Ovary (tissue), 9 donors: Measurements from ENCODE around the gene CAMSAP3. TPM values are rescaled to one million over a fixed set of nuclear protein-coding genes. Genes with fewer than 3 reads are reported as not detected.

Experiments
- DNase-seq, 5 donors: peaks; one replicate each; pipeline ENCODE4 v3.0.0-alpha.2; 2019 to 2020
- H3K27ac ChIP-seq, 2 donors: fragments of 200-600 bp; one replicate each; pipeline versions ENCODE4 v1.5.1 to v1.8.0; 2019 to 2022
- H3K27me3 ChIP-seq: fragments of 200-600 bp; one replicate; pipeline ENCODE4 v1.8.0; 2022
- H3K36me3 ChIP-seq: fragments of 200-600 bp; sonication (generic); one replicate; pipeline ENCODE4 v1.5.1; 2019
- H3K4me1 ChIP-seq: one replicate; pipeline ENCODE4 v1.8.1; 2013; ENCODE audit warnings: mild to moderate bottlenecking, moderate library complexity; ENCODE audit not compliant: insufficient read depth
- H3K4me3 ChIP-seq: fragments of 200-600 bp; sonication (generic); one replicate; pipeline ENCODE4 v1.5.1; 2017
- H3K9me3 ChIP-seq, 2 donors: fragments of 200-600 bp in 1 of 2; sonication (generic) in 1 of 2; one replicate each; pipeline versions ENCODE4 v1.5.1 to v1.8.1; 2013 to 2019; ENCODE audit warnings: mild to moderate bottlenecking in 1 of 2, moderate library complexity in 1 of 2
- EP300 ChIP-seq: sonication (generic); formaldehyde crosslinking; IDR thresholded peaks from one replicate; pipeline ENCODE4 v1.6.1; 2017; ENCODE audit warnings: antibody characterized with exemption
- POLR2A ChIP-seq: fragments of 450-650 bp; IDR thresholded peaks from one replicate; pipeline ENCODE4 v1.6.1; 2017; ENCODE audit warnings: antibody characterized with exemption, mild to moderate bottlenecking, moderate library complexity
- WGBS, 3 donors: extraction: QIAGEN DNeasy Blood & Tissue Kit in 1 of 3; methylation state at CpG; one replicate each; pipeline versions ENCODE4 v1.1.5 to v1.1.7; 2013 to 2017; 5-methylcytosine and 5-hydroxymethylcytosine counted together
- intact Hi-C, 4 donors: fragments of 100-400 bp; cut with DNase I; formaldehyde crosslinking; loops; one replicate each; pipeline versions ENCODE4 v1.11.0 to v1.15.1; 2022 to 2023
- polyA plus RNA-seq, 2 donors: library from polyadenylated mRNA; stranded (reverse); fragments of 200-250 nt in 1 of 2; fragments of 350-450 nt in 1 of 2; fragmentation: Illumina TruSeq in 1 of 2; extraction: RNeasy Lipid Tissue Mini Kit (QIAGEN cat#74804) in 1 of 2; gene quantifications; one replicate each; pipeline ENCODE4 v1.2.3, GENCODE V29; 2013 to 2014
- total RNA-seq, 7 donors: library from RNA; depleted of rRNA in 2 of 7; stranded (reverse); fragments of >200 nt in 2 of 7; fragmentation: NEBNext Ultra II Directional in 3 of 7; extraction: Animal tissue kit (Norgen Biotek cat#: 25700) in 3 of 7; gene quantifications; one replicate each; pipeline versions ENCODE4 v1.1.0 to v1.2.4, GENCODE V29; 2016 to 2023
- TF ChIP-seq, protein P1 (sequence below), 3 donors: fragments of 450-650 bp in 2 of 3; fragments of 200-600 bp in 1 of 3; IDR thresholded peaks; one replicate each; pipeline versions ENCODE4 v1.5.1 to v1.8.0; 2016 to 2022; ENCODE audit warnings: antibody characterized with exemption in 3 of 3, mild to moderate bottlenecking in 1 of 3
- donor health status: DM: no; HTN: no; CAD: no; lungs with moderate emphysema.
- donor health status: DM: no; HTN: no; CAD: no.
- donor health status: Bipolar disorder and iron deficiency.
- donor health status: DM: yes; HTN: yes; CAD: no.
- donor health status: DM: no; HTN: no; CAD: no.
- donor health status: DM: yes; HTN: yes; CAD: no.

Gene CAMSAP3
- total and polyA plus RNA-seq, 9 donors: 0.08 to 8.2 (median 1.4) TPM

- WGBS, 3 donors: 93 to 95% (median 94%) methylated on average over 13 of the region's 13 CpGs
- no peak for DNase-seq
- Histone ChIP-seq H3K4me1 (no peaks in the 10 kb centered on the region), H3K27ac (no peak overlapping the region), H3K4me3 (no peak overlapping the region), H3K9me3 (no peaks in the 10 kb centered on the region), H3K36me3 (no peaks in the 10 kb centered on the region), H3K27me3 (no peaks in the 10 kb centered on the region)
- no peak for TF ChIP-seq POLR2A
- TF ChIP-seq, protein P1, sequence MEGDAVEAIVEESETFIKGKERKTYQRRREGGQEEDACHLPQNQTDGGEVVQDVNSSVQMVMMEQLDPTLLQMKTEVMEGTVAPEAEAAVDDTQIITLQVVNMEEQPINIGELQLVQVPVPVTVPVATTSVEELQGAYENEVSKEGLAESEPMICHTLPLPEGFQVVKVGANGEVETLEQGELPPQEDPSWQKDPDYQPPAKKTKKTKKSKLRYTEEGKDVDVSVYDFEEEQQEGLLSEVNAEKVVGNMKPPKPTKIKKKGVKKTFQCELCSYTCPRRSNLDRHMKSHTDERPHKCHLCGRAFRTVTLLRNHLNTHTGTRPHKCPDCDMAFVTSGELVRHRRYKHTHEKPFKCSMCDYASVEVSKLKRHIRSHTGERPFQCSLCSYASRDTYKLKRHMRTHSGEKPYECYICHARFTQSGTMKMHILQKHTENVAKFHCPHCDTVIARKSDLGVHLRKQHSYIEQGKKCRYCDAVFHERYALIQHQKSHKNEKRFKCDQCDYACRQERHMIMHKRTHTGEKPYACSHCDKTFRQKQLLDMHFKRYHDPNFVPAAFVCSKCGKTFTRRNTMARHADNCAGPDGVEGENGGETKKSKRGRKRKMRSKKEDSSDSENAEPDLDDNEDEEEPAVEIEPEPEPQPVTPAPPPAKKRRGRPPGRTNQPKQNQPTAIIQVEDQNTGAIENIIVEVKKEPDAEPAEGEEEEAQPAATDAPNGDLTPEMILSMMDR (IDR thresholded peaks at IDR 0.05): no peak
- TF ChIP-seq EP300: no peak
- intact Hi-C loops: loop anchor here in 1 of 4 donors (10.0 kb wide), 1 partner anchor 165 kb away; no protein-coding TSS in a partner anchor
Observed at GRCh38 chr19:7639863-7640348, 44.2 kb downstream of the CAMSAP3 start.

GRCh38 chr19:7640803-7641202, 45.1 kb downstream of the CAMSAP3 start:
- Histone ChIP-seq H3K27ac (no peak overlapping the region), H3K4me1 (no peaks in the 10 kb centered on the region), H3K27me3 (no peaks in the 10 kb centered on the region), H3K4me3 (no peak overlapping the region), H3K36me3 (no peaks in the 10 kb centered on the region), H3K9me3 (no peaks in the 10 kb centered on the region)
- no peak for DNase-seq
- 84 to 89% (median 88%) methylated on average over 11 of the region's 11 CpGs for WGBS, 3 donors
- TF ChIP-seq POLR2A (no peak), EP300 (no peak)
- TF ChIP-seq, protein P1 (IDR thresholded peaks at IDR 0.05): no peak
- intact Hi-C loops: loop anchor here in 1 of 4 donors (10.0 kb wide), 1 partner anchor 164 kb away; no protein-coding TSS in a partner anchor

- DNase-seq: no peak
- 75 to 82% (median 79%) methylated on average over 42 to 43 of the region's 43 CpGs for WGBS, 3 donors
- no peak for TF ChIP-seq POLR2A
- TF ChIP-seq, protein P1 (IDR thresholded peaks at IDR 0.05): no peak
- no peak for TF ChIP-seq EP300
- no peaks in the 10 kb centered on the region for H3K36me3 ChIP-seq
- no peak overlapping the region for H3K27ac ChIP-seq
- no peaks in the 10 kb centered on the region for H3K4me1 ChIP-seq
- no peaks in the 10 kb centered on the region for H3K27me3 ChIP-seq
- intact Hi-C loops: loop anchor here in 1 of 4 donors (10.0 kb wide), 1 partner anchor 163 kb away; no protein-coding TSS in a partner anchor
- H3K9me3 ChIP-seq: no peaks in the 10 kb centered on the region
- no peak overlapping the region for H3K4me3 ChIP-seq
Observed at GRCh38 chr19:7641290-7642276, 45.9 kb downstream of the CAMSAP3 start.

- no peak overlapping the region for H3K27ac ChIP-seq
- WGBS, 3 donors: 74 to 82% (median 80%) methylated on average over 23 to 27 of the region's 27 CpGs
- no peaks in the 10 kb centered on the region for H3K9me3 ChIP-seq
- no peaks in the 10 kb centered on the region for H3K36me3 ChIP-seq
- no peaks in the 10 kb centered on the region for H3K4me1 ChIP-seq
- H3K4me3 ChIP-seq: no peak overlapping the region
- H3K27me3 ChIP-seq: no peaks in the 10 kb centered on the region
- intact Hi-C loops: loop anchor here in 1 of 4 donors (10.0 kb wide), 1 partner anchor 162 kb away; no protein-coding TSS in a partner anchor
- no peak for DNase-seq
- TF ChIP-seq, protein P1 (IDR thresholded peaks at IDR 0.05): no peak
- TF ChIP-seq POLR2A (no peak), EP300 (no peak)
Observed at GRCh38 chr19:7642295-7643030, 46.8 kb downstream of the CAMSAP3 start.
